Mucosa of descending colon (tissue), 3 donors: ENCODE data around the gene CFTR. TPM values are rescaled to one million over a fixed set of nuclear protein-coding genes. Genes with fewer than 3 reads are reported as not detected.

Experiments
- ATAC-seq: fragments of 200-7000 bp; cut with Tn5 transposase; one replicate; pipeline ENCODE4 v1.9.1; 2020; ENCODE audit warnings: mild to moderate bottlenecking, moderate library complexity
- DNase-seq, 3 donors: peaks; one replicate each; pipeline ENCODE4 v3.0.0-alpha.2; 2020
- H3K36me3 ChIP-seq: fragments of 200-600 bp; one replicate; pipeline ENCODE4 v1.8.0; 2021; ENCODE audit warnings: low read depth, mild to moderate bottlenecking
- H3K4me1 ChIP-seq: fragments of 200-600 bp; one replicate; pipeline ENCODE4 v1.8.0; 2021; ENCODE audit warnings: low read depth, mild to moderate bottlenecking
- H3K4me3 ChIP-seq: fragments of 200-600 bp; one replicate; pipeline ENCODE4 v1.8.0; 2021; ENCODE audit warnings: mild to moderate bottlenecking
- H3K9me3 ChIP-seq: fragments of 200-600 bp; one replicate; pipeline ENCODE4 v1.8.0; 2021; ENCODE audit warnings: mild to moderate bottlenecking
- CTCF ChIP-seq: fragments of 200-600 bp; IDR thresholded peaks from one replicate; pipeline ENCODE4 v1.8.0; 2022; ENCODE audit warnings: antibody characterized with exemption, mild to moderate bottlenecking
- intact Hi-C, 2 donors: fragments of 100-400 bp; cut with DNase I in 1 of 2; cut with micrococcal nuclease in 1 of 2; formaldehyde crosslinking; loops; one replicate each; pipeline versions ENCODE4 v1.11.0 to v1.11.1; 2022; cut with DNase I, micrococcal nuclease
- total RNA-seq, 3 donors: library from RNA; stranded (reverse); fragmentation: NEBNext Ultra II Directional in 2 of 3; extraction: Animal tissue kit (Norgen Biotek cat#: 25700) in 2 of 3; gene quantifications; one replicate each; pipeline versions ENCODE4 v1.2.1 to v1.2.4, GENCODE V29; 2021 to 2023
- donor health status: DM: no; HTN: no; CAD: no; lungs with moderate emphysema.
- donor health status: DM: no; HTN: no; CAD: no.
- donor health status: DM: no; HTN: yes; CAD: no.

Gene CFTR
- total RNA-seq, 3 donors from 2014 or later, result 85.9 to 176 (median 94.9) TPM

- intact Hi-C loops, result no loop called here
These were observed 51.9 kb downstream of the CFTR start for GRCh38 chr7:117531595-117532244.

GRCh38 chr7:117538053-117538452 is 58.2 kb downstream of the CFTR start:
- Histone ChIP-seq H3K36me3 (no peaks in the 10 kb centered on the region), H3K4me3 (no peak overlapping the region), H3K9me3 (no peaks in the 10 kb centered on the region), H3K4me1 (peaks cover 6% of the 10 kb centered on the region)
- intact Hi-C loops, result no loop called here
- ATAC-seq (peak; percentile 78), DNase-seq (no peak)
- TF ChIP-seq CTCF, result no peak

More at GRCh38 chr7:117531595-117532244, 51.9 kb downstream of the CFTR start:
- Histone ChIP-seq H3K4me3 (no peak overlapping the region), H3K9me3 (no peaks in the 10 kb centered on the region), H3K4me1 (peaks cover 12% of the 10 kb centered on the region), H3K36me3 (no peaks in the 10 kb centered on the region)
- no peak for TF ChIP-seq CTCF
- DNase-seq (no peak), ATAC-seq (peak; percentile 62)

GRCh38 chr7:117544061-117544460 is 64.2 kb downstream of the CFTR start:
- H3K9me3 ChIP-seq, result no peaks in the 10 kb centered on the region
- no peak overlapping the region for H3K4me3 ChIP-seq
- intact Hi-C loops, result no loop called here
- TF ChIP-seq CTCF, result no peak
- peak; percentile 86 for ATAC-seq
- peaks cover 4% of the 10 kb centered on the region for H3K4me1 ChIP-seq
- no peaks in the 10 kb centered on the region for H3K36me3 ChIP-seq
- DNase-seq, result no peak

GRCh38 chr7:117548035-117548434 is 68.2 kb downstream of the CFTR start:
- TF ChIP-seq CTCF, result no peak
- no peaks in the 10 kb centered on the region for H3K9me3 ChIP-seq
- H3K4me3 ChIP-seq, result no peak overlapping the region
- no peak for DNase-seq
- H3K36me3 ChIP-seq, result no peaks in the 10 kb centered on the region
- ATAC-seq, result peak; percentile 20
- H3K4me1 ChIP-seq, result peaks cover 4% of the 10 kb centered on the region
- intact Hi-C loops, result no loop called here

GRCh38 chr7:117550625-117551024 is 70.8 kb downstream of the CFTR start:
- Histone ChIP-seq H3K4me3 (no peak overlapping the region), H3K4me1 (peaks cover 2% of the 10 kb centered on the region), H3K36me3 (no peaks in the 10 kb centered on the region), H3K9me3 (no peaks in the 10 kb centered on the region)
- DNase-seq (no peak), ATAC-seq (no peak)
- intact Hi-C loops, result no loop called here
- no peak for TF ChIP-seq CTCF

- no peak overlapping the region for H3K4me3 ChIP-seq
- H3K4me1 ChIP-seq, result peaks cover 2% of the 10 kb centered on the region
- H3K9me3 ChIP-seq, result no peaks in the 10 kb centered on the region
- no peaks in the 10 kb centered on the region for H3K36me3 ChIP-seq
- intact Hi-C loops, result no loop called here
- TF ChIP-seq CTCF, result no peak
- no peak for DNase-seq
- no peak for ATAC-seq
These were observed 72.8 kb downstream of the CFTR start for GRCh38 chr7:117552660-117553059.
